DMS 273 treated with DMSO at 0.1 percent for 48 hours (cell line): ENCODE measurements around the gene PTPN4.
"Not testable (repeated sequence)": the region's sequence is repeated elsewhere in the genome, so short reads cannot be mapped to it uniquely, and the experiment has no call there.

Source experiments
- DNase-seq: peaks from one replicate; lab custom pipeline; 2025; lab: John Stamatoyannopoulos, UW

Gene PTPN4

GRCh38 chr2:120017201-120017600 lies 257.5 kb downstream of the PTPN4 start:
- DNase-seq = no peak

GRCh38 chr2:120018549-120018948 lies 258.8 kb downstream of the PTPN4 start:
- no peak for DNase-seq

DNA sequence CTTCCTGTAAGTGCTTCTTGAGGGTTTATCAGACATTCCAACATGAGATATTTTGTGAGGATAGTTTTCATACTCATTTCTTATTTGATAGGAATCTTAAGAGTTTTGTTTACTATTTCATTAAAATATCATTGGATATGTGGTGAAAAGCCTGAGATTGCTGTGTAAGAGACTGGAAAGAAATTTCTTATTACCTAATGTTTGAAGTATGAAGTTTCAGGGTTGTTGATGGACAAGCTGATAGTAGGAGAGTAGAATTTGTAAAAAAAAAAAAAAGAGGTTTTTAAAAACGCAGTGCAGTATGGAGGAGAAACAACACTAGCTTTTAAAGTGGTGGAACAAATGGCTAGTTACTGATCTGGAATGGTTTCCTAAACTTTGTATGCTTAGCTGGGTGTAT lies 260.8 kb downstream of the PTPN4 start:
- no peak for DNase-seq

DNA sequence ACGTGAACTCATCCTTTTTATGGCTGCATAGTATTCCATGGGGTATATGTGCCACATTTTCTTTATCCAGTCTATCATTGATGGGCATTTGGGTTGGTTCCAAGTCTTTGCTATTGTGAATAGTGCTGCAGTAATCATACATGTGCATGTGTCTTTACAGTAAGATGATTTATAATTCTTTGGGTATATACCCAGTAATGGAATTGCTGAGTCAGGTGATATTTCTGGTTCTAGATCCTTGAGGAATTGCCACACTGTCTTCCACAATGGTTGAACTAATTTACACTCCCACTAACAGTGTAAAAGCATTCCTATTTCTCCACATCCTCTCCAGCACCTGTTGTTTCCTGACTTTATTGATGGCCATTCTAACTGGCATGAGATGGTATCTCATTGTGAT lies 262.8 kb downstream of the PTPN4 start:
- not testable (repeated sequence) for DNase-seq

GRCh38 chr2:120026890-120027289 lies 267.2 kb downstream of the PTPN4 start:
- DNase-seq = no peak

DNA sequence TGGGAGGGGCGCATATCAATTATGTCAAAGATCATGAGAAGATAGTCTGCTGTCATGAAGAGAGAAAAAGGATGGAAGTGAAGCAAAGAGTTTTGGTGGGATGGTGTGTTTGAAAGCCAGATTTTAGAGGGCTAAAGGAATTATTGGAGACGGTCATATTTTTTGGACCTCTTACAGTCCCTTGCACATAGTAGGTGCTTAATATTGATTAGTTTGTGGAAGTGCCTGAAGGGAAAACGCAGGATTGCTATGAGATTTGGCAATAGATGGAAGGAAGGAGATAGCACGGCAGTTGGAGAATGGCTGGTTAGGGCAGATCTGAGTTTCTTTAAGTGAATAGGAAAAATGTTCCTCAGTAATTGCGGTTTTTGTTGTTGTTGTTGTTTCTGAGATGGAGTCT lies 269.1 kb downstream of the PTPN4 start:
- no peak for DNase-seq

DNA sequence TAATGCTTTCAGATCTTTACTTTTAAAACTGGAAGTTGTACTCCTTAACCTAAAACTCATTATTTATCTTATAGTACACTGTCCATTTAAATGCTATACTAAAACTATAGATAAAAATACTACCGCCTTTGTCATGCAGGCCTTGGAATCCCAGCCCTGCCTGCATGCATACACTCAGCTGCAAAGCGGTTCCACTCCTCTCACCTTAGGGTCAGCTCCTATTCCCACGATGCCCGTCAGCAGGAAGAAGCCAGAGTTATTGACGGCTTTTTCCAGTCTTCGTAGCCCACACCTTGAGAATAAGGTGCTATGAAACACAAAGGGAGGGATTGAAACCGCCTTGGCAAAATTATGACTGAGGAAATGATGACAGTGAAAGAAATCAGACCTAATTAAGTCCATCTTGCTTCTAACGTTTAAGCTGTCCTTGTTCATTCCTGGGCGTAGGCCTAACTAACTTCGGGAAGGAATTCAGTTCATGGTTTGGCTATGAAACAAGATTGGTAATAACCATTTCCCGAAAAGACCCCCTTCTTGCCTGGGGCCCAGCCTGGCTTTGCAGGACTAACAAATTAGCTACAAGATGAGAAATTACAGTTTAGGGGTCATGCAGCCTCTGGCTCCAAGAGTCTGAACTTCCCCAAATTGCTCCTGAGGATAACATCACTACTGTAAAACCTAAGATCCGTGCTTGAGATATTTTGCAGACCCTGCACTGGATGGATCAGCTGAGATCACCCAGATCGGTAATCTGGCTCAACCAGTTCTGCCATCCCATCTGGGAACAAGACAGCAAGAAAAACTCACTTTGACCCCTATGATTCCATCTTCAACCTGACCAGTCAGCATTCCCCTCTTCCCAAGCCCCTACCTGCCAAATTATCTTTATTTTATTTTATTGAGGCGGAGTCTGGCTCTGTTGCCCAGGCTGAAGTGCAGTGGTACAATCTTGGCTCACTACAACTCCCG lies 270.2 kb downstream of the PTPN4 start:
- DNase-seq = no peak

- DNase-seq = no peak
Measured at GRCh38 chr2:120032297-120032696, 272.6 kb downstream of the PTPN4 start.
